Germinal center (tissue), 1 donor: ENCODE measurements around the gene WBP1L.
"Not testable (repeated sequence)": the region's sequence is repeated elsewhere in the genome, so short reads cannot be mapped to it uniquely, and the experiment has no call there.

Experiments used
- DNase-seq: peaks from one replicate; pipeline ENCODE4 v3.0.0; 2012; ENCODE audit warnings: mixed read lengths, low spot score

Gene WBP1L

GRCh38 chr10:102723989-102724388 lies 19.8 kb upstream of the WBP1L start:
- no peak for DNase-seq

GRCh38 chr10:102726274-102726673 lies 17.5 kb upstream of the WBP1L start:
- DNase-seq = no peak

- DNase-seq = no peak
Measured at GRCh38 chr10:102727037-102727818, 16.5 kb upstream of the WBP1L start.

GRCh38 chr10:102729029-102730026 lies 14.4 kb upstream of the WBP1L start:
- DNase-seq = peak; percentile 52

- no peak for DNase-seq
Measured at GRCh38 chr10:102731222-102731800, 12.4 kb upstream of the WBP1L start.

- DNase-seq = no peak
Measured at GRCh38 chr10:102732661-102733060, 11.1 kb upstream of the WBP1L start.

GRCh38 chr10:102735065-102735562 lies 8.6 kb upstream of the WBP1L start:
- DNase-seq = no peak

- DNase-seq = no peak
Measured at GRCh38 chr10:102738692-102739121, 5.0 kb upstream of the WBP1L start.

- no peak for DNase-seq
Measured at GRCh38 chr10:102740229-102740628, 3.5 kb upstream of the WBP1L start.

- no peak for DNase-seq
Measured at GRCh38 chr10:102741726-102742237, 2.0 kb upstream of the WBP1L start.

GRCh38 chr10:102742313-102742712 lies 1.4 kb upstream of the WBP1L start:
- DNase-seq = not testable (repeated sequence)

- no peak for DNase-seq
Measured at GRCh38 chr10:102743078-102743587, 615 bp upstream of the WBP1L start.

- DNase-seq = peak; percentile 23
Measured at GRCh38 chr10:102744374-102745051, 765 bp downstream of the WBP1L start.

GRCh38 chr10:102745157-102745556 lies 1.4 kb downstream of the WBP1L start:
- DNase-seq = no peak

- DNase-seq = no peak
Measured at GRCh38 chr10:102752266-102752930, 8.7 kb downstream of the WBP1L start.

GRCh38 chr10:102752934-102753664 lies 9.4 kb downstream of the WBP1L start:
- DNase-seq = peak; percentile 21

GRCh38 chr10:102753718-102754117 lies 10.0 kb downstream of the WBP1L start:
- no peak for DNase-seq

GRCh38 chr10:102757323-102757722 lies 13.6 kb downstream of the WBP1L start:
- DNase-seq = no peak

- no peak for DNase-seq
Measured at GRCh38 chr10:102758240-102758932, 14.6 kb downstream of the WBP1L start.
